Adrenal gland (tissue), 5 donors: ENCODE measurements around the gene SAMHD1.

ENCODE experiments used
- CTCF ChIP-seq, 6 experiments: fragments of 450-650 bp in 4 of 6; fragments of 200-600 bp in 2 of 6; sonication (generic) in 1 of 6; IDR thresholded peaks; 1 replicate in 5 of 6; 2 replicates in 1 of 6; pipeline versions ENCODE4 v1.5.1 to v1.8.0; 2016 to 2021; ENCODE audit warnings: antibody characterized with exemption in 6 of 6, mild to moderate bottlenecking in 2 of 6, moderate library complexity in 1 of 6
- POLR2A ChIP-seq, 2 donors: fragments of 450-650 bp; IDR thresholded peaks; one replicate each; pipeline ENCODE4 v1.6.1; 2017; ENCODE audit warnings: antibody characterized with exemption in 2 of 2, mild to moderate bottlenecking in 2 of 2, moderate library complexity in 1 of 2
- donor health status: DM: no; HTN: no; CAD: no.

- no peak for TF ChIP-seq CTCF (IDR thresholded peaks at IDR 0.05)
- TF ChIP-seq POLR2A (IDR thresholded peaks at IDR 0.05), result no peak
These were observed 34.3 kb downstream of the SAMHD1 start for GRCh38 chr20:36917240-36917639.
